Panc1 (cell line): ENCODE results near the gene SOWAHC. TPM values are rescaled to one million over a fixed set of nuclear protein-coding genes. Genes with fewer than 3 reads are reported as not detected.

ENCODE experiments used
- ATAC-seq: fragments of 200-7000 bp; cut with Tn5 transposase; 2 replicates; pipeline ENCODE4 v1.9.1; 2020; ENCODE audit warnings: mild to moderate bottlenecking, moderate library complexity
- BruUV-seq: library from RNA; stranded (reverse); fragments of 400-500 nt; replicated peaks from 2 replicates; lab custom pipeline; 2021; lab: Mats Ljungman, UMichigan
- CTCF ChIA-PET: fragments of 300-600 bp; sonication (Branson Sonifier 250); formaldehyde crosslinking; loops from one replicate; lab custom pipeline; 2022; ENCODE audit warnings: antibody characterized with exemption; lab: Charles Lee
- POLR2A ChIA-PET: fragments of 300-600 bp; sonication (Branson Sonifier 250); formaldehyde crosslinking; loops from one replicate; lab custom pipeline; 2022; ENCODE audit warnings: antibody characterized with exemption; lab: Charles Lee
- DNase-seq: peaks from one replicate; pipeline ENCODE4 v3.0.0-alpha.2; 2010; ENCODE audit warnings: low read depth, low spot score
- H3K27ac ChIP-seq: 2 replicates; pipeline ENCODE4 v1.5.1; 2011; ENCODE audit warnings: mild to moderate bottlenecking, low read length, inconsistent platforms
- H3K27me3 ChIP-seq: fragments of 200-500 bp; sonication (Bioruptor generic); 2 replicates; pipeline ENCODE4 v1.6.0; 2014; ENCODE audit warnings: low read length, inconsistent platforms; ENCODE audit not compliant: control insufficient read depth, insufficient read depth
- H3K36me3 ChIP-seq: fragments of 200-500 bp; sonication (Bioruptor generic); 2 replicates; pipeline ENCODE4 v1.5.1; 2014; ENCODE audit warnings: inconsistent platforms, mild to moderate bottlenecking, low read length, moderate library complexity; ENCODE audit not compliant: control insufficient read depth, insufficient read depth
- H3K4me1 ChIP-seq: 2 replicates; pipeline ENCODE4 v1.5.1; 2011; ENCODE audit warnings: inconsistent platforms, mild to moderate bottlenecking, low read length, moderate library complexity; ENCODE audit not compliant: control insufficient read depth, insufficient read depth
- H3K4me3 ChIP-seq, 2 experiments: 2 replicates each; pipeline ENCODE4 v1.5.1; 2011 to 2012; ENCODE audit warnings: low read depth in 2 of 2, low read length in 2 of 2, mild to moderate bottlenecking in 2 of 2, inconsistent platforms in 1 of 2, moderate library complexity in 1 of 2
- H3K9me3 ChIP-seq: fragments of 200-500 bp; sonication (Bioruptor generic); 2 replicates; pipeline ENCODE4 v1.5.1; 2014; ENCODE audit warnings: low read depth, mild to moderate bottlenecking, inconsistent platforms, low read length, moderate library complexity; ENCODE audit not compliant: control insufficient read depth, insufficient read depth
- CTCF ChIP-seq: fragments of 450-650 bp; IDR thresholded peaks from 2 replicates; pipeline ENCODE4 v1.5.1; 2017; ENCODE audit warnings: mild to moderate bottlenecking
- POLR2AphosphoS5 ChIP-seq: IDR thresholded peaks from 2 replicates; pipeline ENCODE4 v1.6.1; 2012; ENCODE audit warnings: mild to moderate bottlenecking, low read depth, low read length, moderate library complexity
- SIN3A ChIP-seq: IDR thresholded peaks from 2 replicates; pipeline ENCODE4 v1.6.1; 2012; ENCODE audit warnings: low read depth, mild to moderate bottlenecking, low read length, moderate library complexity, borderline replicate concordance; ENCODE audit not compliant: insufficient read depth
- TCF7L2 ChIP-seq: IDR thresholded peaks from 2 replicates; pipeline ENCODE4 v1.6.1; 2011; ENCODE audit warnings: mild to moderate bottlenecking, low read depth, low read length, inconsistent platforms
- in situ Hi-C: cut with HindIII; loops from 2 replicates; pipeline ENCODE4 v1.10.0; 2016; ENCODE audit warnings: low sequenced_read_pairs, low pct_unique_long_range_greater_than_20kb
- intact Hi-C: fragments of 100-400 bp; cut with micrococcal nuclease; formaldehyde crosslinking; loops from one replicate; pipeline ENCODE4 v1.10.0; 2022; ENCODE audit not compliant: unreplicated experiment
- total RNA-seq: library from RNA; stranded (reverse); gene quantifications from one replicate; pipeline ENCODE4 v1.2.1, GENCODE V29; 2021; ENCODE audit not compliant: unreplicated experiment
- TF ChIP-seq, protein P1 (sequence below), 2 experiments: IDR thresholded peaks; 2 replicates each; pipeline ENCODE4 v1.6.1; 2011 to 2012; ENCODE audit warnings: low read depth in 2 of 2, control low read depth in 1 of 2, low read length in 1 of 2, mild to moderate bottlenecking in 1 of 2, moderate library complexity in 1 of 2; ENCODE audit not compliant: insufficient read depth in 1 of 2

The SOWAHC gene
- total RNA-seq, 1 experiment from 2014 or later, result 23.4 TPM

DNA sequence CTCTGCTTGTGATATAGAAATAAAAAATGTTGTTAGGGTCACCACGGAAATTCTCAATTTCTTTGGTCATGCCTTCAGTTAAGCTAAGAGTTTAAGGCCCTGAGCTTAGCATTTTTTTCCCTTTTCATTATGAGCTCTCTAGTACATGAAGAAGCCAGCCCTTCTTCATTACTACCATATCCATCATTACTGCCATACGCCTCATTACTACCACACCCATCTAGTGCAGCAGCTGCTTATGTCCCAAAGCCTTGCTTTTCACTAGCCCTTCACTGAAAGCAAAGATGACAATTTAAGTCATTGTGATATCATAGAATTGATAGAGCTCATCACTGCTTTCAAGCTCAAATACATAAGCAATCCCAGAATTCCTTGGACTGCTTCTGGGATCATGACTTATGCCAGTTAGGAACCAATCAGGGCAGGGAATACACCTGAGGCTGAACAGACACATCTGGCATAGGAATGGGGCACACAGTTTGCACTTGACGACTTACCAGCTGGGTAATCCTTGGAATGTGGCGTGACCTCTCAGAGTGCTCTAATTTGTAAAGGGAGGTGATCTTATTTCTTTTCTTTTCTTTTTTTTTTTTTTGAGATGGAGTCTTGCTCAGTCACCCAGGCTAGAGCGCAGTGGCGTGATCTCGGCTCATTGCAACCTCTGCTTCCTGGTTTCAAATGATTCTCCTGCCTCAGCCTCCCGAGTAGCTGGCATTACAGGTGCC is 40.3 kb downstream of the SOWAHC start:
- Histone ChIP-seq H3K27me3 (no peaks in the 10 kb centered on the region), H3K4me3 (no peak overlapping the region), H3K27ac (no peak overlapping the region), H3K9me3 (no peaks in the 10 kb centered on the region), H3K36me3 (no peaks in the 10 kb centered on the region; the same call in 1 of the 2 replicates), H3K4me1 (no peaks in the 10 kb centered on the region; the same call in 1 of the 2 replicates)
- ATAC-seq, result no peak
- ChIA-PET POLR2A (interaction anchor here (0.7 kb wide), 1 partner anchor 27 kb away, joined by 3 read pairs; no protein-coding TSS in a partner anchor), CTCF (interaction anchor here (0.8 kb wide), 1 partner anchor 111 kb away, joined by 4 read pairs; no protein-coding TSS in a partner anchor)
- in situ Hi-C loops, result no loop called here
- no peak for DNase-seq
- intact Hi-C loops, result no loop called here
- no TSS peak for BruUV-seq
- no peak for TF ChIP-seq POLR2AphosphoS5
- TF ChIP-seq, protein P1, sequence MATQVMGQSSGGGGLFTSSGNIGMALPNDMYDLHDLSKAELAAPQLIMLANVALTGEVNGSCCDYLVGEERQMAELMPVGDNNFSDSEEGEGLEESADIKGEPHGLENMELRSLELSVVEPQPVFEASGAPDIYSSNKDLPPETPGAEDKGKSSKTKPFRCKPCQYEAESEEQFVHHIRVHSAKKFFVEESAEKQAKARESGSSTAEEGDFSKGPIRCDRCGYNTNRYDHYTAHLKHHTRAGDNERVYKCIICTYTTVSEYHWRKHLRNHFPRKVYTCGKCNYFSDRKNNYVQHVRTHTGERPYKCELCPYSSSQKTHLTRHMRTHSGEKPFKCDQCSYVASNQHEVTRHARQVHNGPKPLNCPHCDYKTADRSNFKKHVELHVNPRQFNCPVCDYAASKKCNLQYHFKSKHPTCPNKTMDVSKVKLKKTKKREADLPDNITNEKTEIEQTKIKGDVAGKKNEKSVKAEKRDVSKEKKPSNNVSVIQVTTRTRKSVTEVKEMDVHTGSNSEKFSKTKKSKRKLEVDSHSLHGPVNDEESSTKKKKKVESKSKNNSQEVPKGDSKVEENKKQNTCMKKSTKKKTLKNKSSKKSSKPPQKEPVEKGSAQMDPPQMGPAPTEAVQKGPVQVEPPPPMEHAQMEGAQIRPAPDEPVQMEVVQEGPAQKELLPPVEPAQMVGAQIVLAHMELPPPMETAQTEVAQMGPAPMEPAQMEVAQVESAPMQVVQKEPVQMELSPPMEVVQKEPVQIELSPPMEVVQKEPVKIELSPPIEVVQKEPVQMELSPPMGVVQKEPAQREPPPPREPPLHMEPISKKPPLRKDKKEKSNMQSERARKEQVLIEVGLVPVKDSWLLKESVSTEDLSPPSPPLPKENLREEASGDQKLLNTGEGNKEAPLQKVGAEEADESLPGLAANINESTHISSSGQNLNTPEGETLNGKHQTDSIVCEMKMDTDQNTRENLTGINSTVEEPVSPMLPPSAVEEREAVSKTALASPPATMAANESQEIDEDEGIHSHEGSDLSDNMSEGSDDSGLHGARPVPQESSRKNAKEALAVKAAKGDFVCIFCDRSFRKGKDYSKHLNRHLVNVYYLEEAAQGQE (IDR thresholded peaks at IDR 0.05; ENCODE audit: insufficient read depth in 1 of 2, low read depth in 2 of 2, low read length in 1 of 2), result no peak
- TF ChIP-seq SIN3A, result no peak
- TF ChIP-seq TCF7L2, result no peak
- TF ChIP-seq CTCF, result no peak

DNA sequence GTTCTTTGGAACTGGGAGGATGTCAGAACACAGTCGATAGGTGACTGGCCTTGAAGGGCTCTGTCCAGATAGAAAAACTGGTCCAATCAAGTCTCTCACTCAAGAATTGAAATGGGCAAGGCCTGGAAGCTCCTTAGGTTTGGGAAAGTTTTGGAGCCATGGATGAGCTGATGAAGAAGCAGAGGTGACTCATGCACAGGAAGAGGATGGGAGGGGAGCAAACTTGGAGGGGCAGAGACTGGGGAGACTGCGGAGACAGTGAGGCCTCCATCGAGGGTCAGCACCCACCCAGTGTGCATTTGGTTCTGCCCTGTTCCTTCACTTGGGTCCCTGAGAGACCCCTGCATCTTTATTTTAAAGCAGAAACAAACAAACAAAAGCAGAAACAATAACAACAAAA is 41.1 kb downstream of the SOWAHC start:
- no peak for ATAC-seq
- in situ Hi-C loops (no loop called here), intact Hi-C loops (no loop called here)
- no TSS peak for BruUV-seq
- no peaks in the 10 kb centered on the region for H3K9me3 ChIP-seq
- TF ChIP-seq CTCF (no peak), POLR2AphosphoS5 (no peak)
- POLR2A ChIA-PET, result interaction anchor here (0.7 kb wide), 1 partner anchor 27 kb away, joined by 3 read pairs; no protein-coding TSS in a partner anchor
- no peak overlapping the region for H3K27ac ChIP-seq
- no peaks in the 10 kb centered on the region for H3K4me1 ChIP-seq
- H3K27me3 ChIP-seq, result no peaks in the 10 kb centered on the region
- no peak overlapping the region for H3K4me3 ChIP-seq
- no peaks in the 10 kb centered on the region; the same call in 1 of the 2 replicates for H3K36me3 ChIP-seq
- DNase-seq, result no peak
- CTCF ChIA-PET, result no interaction called here
